ENCODE results near the gene SOX4.
"Not testable (repeated sequence)": the region's sequence is repeated elsewhere in the genome, so short reads cannot be mapped to it uniquely, and the experiment has no call there.

SOX4 gene

DNA sequence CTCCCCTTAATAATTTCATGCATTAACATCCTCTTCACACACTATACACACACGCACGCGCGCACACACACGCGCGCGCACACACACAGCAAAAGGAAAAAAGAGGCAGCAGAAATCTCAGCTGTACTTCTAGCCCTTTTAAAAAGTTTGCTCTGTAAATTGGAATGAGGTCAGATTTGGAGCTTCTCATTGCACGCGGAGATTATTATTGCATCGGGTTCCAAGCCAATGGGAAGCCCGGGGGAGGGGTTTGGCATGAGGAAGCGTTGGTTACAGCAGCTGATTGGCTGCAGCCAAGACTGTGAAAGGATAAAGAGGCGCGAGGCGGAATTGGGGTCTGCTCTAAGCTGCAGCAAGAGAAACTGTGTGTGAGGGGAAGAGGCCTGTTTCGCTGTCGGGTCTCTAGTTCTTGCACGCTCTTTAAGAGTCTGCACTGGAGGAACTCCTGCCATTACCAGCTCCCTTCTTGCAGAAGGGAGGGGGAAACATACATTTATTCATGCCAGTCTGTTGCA lies at the start of gene SOX4:
Gene SOX4, plus strand, starts transcription at position 340 of the 515 bp plus-strand sequence. CDS start 784 bp downstream, outside the sequence.
- peak; percentile 97 for DNase-seq (ENCODE audit: low spot score)

DNA sequence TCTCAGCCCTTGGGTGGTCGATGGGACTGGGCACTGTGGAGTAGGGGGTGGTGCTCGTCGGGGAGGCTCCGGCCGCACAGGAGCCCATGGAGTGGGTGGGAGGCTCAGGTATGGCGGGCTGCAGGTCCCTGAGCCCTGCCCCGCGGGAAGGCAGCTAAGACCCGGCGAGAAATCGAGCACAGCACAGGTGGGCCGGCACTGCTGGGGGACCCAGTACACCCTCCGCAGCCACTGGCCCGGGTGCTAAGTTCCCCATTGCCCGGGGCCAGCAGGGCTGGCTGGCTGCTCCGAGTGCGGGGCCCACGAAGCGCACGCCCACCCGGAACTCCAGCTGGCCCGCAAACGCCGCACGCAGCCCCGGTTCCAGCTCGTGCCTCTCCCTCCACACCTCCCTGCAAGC lies 41.3 kb upstream of the SOX4 start:
- not testable (repeated sequence) for DNase-seq (ENCODE audit: low spot score)

DNA sequence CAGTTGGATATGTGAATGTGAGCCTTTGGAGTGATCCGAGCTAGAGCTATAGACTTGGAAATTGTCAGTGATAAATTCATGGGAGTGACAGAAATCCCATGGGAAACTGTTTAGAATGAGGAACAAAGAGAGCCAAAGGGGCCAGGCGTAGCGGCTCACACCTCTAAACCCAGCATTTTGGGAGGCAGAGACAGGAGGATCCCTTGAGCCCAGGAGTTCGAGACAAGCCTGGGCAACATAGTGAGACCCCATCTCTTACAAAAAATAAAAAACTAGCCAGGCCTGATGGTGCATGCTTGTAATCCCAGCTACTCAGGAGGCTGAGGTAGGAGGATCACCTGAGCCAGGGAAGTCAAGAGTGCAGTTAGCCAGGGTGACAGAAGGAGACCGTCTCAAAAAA lies 39.3 kb upstream of the SOX4 start:
- DNase-seq (ENCODE audit: low spot score): no peak

DNA sequence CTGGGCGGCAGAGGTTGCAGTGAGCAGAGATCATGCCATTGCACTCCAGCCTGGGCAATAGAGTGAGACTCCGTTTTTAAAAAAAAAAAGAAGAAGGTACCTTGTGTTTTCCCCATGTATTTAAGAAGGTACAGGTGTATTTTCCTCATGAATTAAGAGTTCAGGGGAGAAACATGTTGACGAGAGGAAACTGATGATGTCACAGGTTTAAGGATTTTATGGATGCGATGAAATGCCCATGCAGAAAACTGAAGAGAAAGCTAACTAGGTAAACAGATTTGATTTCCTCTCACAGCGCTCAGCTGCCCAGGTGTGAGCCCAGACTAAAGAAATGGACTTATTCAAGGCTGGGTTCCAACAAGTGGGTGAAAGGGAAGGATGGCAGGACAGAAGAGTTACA lies 38.4 kb upstream of the SOX4 start:
- no peak for DNase-seq (ENCODE audit: low spot score)

DNA sequence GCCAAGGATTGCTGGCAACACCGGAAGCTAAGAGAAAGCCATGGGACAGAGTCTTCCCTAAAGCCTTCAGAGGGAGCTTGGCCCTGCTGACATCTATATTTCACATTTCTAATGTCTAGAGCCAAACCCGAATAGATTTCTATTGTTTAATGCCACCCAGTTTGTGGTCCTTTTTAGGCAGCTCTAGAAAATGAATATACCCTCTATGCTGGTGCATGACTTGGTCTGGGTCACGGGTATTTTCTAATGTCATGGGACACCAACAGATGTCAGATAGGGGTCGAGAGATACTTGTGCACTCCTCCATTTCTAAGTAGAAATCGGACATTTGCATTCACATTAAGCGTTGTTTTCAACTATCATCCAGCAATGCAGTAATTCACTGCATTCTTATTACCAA lies 37.0 kb upstream of the SOX4 start:
- DNase-seq (ENCODE audit: low spot score): no peak

DNA sequence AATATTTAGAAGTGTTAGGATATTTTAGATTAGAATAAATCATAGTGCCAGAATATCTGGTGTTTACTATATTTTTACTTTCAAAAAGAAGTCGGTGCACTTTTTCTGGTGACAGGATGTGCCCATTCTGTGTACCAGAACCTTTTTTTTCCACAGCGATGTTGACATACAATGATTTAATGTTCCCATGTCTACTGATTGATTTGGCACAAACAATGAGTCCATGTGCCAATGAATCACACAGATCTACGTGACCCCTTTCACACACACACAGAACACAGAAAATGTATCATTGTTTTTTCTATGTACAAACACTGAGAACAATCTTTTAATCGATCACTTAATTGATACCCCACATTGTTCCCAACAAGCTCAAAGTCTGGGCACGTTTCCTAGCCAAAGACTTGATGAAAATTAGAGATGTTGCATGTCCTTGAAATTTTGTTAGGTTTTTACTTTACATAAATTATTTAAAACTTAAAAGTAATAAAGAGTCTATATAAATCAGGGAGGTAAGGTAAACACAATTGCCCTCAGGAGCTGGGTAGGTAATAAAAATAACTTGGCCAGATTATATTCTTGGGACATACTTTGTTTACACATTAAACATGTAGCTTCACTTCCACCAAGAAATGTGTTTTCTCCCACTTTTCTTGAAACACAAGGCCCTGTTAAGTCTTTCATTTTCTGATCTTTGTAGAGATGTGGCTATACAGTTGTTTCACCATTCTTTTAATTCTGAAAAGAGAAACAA lies 36.4 kb upstream of the SOX4 start:
- no peak for DNase-seq (ENCODE audit: low spot score)

DNA sequence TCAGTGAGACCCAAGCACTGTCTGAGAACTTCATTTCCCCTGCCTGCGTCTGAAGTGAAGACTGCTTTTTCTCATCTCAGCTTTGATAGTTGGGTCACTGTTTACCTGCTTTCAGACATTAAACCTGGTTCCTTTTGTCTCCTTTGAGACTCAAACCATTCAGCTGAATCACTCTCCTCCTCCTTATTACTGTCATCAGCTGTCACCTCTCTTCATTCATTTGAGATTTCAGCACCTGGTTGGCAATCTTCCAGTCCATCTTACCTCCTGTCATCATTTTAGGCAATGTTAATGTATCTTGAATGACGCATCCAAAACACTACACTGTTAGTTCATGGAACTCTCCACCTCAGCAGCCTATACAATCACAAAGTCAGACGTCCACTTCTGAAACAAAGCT lies 34.3 kb upstream of the SOX4 start:
- DNase-seq (ENCODE audit: low spot score): no peak

DNA sequence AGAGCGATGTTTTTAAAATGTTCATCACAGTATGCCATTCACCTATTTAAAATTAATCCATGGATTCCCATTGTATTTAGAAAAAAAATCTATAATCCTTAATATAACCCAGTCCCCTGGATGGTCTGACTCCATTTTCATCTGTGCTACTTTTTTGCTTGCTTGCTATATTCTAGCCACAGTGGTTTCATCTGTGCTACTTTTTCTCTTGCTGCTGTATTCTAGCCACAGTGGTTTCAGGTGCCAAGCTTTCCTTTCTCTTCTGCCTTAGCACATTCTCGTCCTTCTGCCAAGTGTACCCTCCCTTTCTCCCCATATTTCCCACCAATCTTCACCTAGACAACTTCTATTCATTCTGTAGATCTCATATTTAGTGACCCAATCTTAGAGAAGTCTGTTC lies 33.3 kb upstream of the SOX4 start:
- no peak for DNase-seq (ENCODE audit: low spot score)

DNA sequence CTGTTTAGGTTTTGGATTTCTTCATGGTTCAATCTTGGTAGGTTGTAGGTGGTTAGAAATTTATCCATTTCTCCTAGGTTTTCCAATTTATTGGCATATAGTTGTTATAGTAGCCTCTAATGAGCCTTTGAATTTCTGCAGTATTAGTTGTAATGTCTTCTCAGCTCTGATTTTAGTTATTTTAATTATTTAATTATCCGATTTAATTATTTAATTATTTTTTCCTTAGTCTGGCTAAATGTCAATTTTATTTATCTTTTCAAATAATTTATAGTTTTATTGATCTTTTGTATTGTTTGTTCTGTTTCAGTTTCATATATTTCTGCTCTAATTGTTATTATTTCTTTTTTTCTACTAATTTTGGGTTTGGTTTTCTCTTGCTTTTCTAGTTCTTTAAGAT lies 28.1 kb upstream of the SOX4 start:
- DNase-seq (ENCODE audit: low spot score): no peak

DNA sequence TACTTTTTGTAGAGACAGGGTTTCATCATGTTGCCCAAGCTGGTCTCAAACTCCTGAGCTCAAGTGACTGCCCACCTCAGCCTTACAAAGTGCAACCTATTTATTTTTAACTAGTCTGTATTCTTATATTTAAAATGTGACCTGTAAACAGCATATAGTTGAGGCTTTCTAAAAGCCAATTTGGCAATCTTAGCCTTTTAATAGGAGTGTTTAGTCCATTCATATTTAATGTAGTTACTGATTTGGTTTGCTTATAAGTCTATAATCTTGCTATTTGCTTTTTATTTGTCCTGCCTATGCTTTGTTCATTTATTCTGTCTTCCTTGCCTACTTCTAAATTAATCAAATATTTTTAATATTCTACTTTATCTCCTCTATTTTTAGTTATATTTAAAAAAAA lies 15.0 kb upstream of the SOX4 start:
- DNase-seq (ENCODE audit: low spot score): no peak

DNA sequence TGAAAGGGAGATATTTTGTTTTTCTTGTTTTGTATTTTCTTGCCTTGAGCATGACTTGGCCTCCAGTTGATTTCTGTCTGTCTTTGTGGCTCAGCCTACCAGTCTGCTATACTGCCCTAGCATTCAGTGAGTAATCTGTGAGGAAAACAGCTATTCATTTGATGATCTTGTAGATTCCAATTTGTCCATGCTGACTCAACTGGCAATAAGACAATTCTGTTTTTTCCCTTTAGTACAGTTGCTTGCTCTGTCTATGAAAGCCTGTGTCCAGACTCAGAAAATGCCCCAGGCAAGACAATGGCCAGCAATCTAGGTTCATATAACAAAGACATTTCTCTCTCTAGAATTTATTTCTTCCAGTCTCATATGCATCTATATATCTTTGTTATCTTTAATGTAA lies 10.9 kb upstream of the SOX4 start:
- no peak for DNase-seq (ENCODE audit: low spot score)

DNA sequence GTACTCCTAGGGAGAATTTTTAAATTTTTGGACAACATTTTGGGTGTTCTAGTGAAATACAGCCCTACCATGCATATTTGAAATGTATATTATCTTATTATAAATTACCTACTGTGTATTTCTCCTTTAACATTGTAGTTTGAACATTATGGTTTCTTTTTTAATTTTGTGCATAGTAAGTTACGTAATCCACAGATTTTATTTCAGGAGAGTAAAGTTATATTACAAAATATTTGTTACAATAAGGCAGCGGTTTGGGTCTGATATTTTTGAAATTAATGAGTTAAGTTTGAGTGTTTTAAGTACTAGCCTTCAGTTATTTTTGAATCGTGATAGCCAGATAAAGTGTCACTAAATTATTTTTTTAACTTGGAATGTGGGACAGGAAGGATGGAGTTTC lies 7.3 kb upstream of the SOX4 start:
- no peak for DNase-seq (ENCODE audit: low spot score)

DNA sequence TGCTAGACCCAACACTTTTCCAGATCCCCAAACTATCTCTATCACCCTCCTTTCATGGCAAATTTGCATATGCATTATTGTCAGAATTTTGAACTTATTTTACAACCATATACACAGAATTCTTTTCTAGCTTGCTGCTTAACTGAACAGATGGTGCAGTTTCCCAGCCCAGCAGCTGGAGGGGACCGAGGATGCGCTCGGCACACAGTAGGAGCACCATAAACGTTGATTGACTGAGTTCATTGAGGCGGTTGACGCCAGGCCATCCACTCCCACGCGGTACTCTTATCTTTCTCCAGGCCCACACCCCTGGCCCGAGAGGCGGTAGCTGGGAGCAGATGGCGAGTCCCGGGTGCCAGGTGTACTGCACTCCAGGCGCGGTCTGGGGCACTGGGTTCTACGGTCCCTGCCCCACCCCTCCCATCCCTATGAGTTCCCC lies 6.8 kb upstream of the SOX4 start:
- no peak for DNase-seq (ENCODE audit: low spot score)

DNA sequence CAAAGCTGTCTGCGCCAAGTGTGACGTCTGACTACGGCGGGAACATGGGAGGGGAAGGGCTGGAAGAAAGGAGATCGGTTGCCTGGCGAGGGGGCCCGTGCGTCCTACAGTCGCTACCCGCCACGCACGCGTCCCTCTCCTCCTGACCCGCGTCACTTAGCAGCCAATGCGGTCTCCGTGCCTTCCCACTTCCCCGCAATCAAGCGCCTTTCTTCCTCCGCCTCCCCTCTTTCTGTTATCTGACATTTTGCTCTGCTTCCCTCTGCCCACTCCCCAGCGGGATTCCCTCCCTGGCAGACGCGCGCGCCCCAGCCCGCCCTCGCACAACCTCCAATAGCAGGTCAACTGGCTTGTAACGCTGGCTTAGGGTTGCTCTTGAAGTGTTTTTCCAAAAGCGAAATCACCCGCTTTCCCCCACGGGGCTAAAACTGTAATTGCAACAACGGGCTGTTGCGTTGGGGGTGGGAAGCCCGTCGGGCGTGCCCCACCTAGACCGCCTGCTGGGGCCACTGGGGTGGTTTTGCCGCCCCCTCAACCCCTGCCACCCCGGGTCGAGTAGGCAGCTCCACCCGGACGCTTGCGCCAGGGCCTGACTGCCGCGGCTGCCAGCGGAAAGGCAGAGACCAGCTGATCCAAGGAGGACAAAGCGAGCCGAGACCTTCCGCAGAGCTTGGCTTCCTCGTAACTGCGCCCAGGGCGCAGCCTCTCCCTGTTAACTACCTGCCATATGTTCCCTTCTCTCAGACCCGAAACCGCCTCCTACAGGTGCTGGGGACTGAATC lies 6.2 kb upstream of the SOX4 start:
- peak; percentile 58 for DNase-seq (ENCODE audit: low spot score)

DNA sequence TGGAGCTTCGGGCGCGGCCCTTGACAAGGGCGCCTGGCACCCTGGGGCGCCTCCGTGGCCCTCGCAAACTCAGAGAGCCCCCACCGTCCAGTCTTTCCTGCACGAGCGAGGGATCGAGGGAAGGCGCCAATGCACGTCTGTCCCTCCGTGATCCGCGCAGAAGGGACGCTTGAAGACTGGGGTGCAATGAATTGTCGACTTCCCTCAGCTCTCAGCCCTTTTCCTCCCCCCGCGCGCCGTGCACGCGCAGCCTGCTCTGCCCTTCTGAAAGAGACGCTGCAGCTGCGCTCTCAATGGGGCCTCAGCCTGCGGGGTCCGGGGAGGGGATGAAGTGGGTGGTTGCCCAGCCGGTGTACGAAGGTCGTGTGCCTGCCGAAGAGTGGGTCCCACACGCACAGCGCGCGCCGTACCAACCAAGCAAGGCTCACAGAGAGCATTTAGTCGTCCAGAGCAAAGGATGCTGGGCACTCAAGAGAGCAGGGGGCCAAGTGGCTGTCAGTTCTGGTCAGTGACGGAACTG lies 5.5 kb upstream of the SOX4 start:
- no peak for DNase-seq (ENCODE audit: low spot score)

DNA sequence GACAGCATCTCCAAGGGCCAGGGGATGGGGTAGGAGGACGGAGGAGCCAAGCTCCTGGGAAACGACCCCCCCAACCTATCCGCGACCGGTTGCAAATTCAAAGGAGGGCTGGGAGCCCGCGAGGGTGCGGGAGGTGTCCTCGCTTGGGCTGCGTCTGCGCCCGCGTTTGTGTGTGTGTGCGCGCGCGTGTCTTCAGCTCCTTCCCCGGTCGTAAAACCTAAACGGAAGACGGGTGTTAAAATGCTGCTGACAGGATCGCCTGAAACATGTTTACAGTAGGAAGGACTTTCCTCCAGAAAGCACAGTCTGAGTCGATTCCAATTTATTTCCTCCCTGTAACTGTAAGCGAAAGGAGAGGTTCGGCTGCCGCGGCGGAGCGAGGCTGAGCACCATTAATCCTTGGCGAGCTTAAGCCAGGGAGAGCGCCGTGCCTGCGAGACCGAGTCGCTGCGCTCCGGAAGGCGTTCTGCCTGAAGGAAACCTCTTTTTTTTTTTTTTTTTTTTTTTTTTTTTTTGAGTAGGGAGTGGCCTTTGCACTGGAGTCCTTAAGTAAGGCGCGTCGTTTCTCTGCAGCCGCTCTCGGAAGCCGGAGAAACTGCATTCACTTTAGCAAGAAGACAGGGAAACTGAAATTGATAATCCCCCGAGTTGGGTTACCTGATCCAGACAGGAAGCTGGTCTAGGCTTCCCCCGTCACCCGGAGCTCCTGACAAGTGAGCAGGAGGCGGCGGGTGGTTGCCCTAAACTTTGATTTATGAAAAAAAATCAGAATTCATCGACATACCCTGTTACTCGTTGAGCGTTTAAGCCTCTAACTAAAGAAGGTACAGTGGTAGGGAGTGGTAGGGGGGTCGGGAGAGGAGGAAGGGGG lies 4.8 kb upstream of the SOX4 start:
- DNase-seq (ENCODE audit: low spot score): peak; percentile 79

DNA sequence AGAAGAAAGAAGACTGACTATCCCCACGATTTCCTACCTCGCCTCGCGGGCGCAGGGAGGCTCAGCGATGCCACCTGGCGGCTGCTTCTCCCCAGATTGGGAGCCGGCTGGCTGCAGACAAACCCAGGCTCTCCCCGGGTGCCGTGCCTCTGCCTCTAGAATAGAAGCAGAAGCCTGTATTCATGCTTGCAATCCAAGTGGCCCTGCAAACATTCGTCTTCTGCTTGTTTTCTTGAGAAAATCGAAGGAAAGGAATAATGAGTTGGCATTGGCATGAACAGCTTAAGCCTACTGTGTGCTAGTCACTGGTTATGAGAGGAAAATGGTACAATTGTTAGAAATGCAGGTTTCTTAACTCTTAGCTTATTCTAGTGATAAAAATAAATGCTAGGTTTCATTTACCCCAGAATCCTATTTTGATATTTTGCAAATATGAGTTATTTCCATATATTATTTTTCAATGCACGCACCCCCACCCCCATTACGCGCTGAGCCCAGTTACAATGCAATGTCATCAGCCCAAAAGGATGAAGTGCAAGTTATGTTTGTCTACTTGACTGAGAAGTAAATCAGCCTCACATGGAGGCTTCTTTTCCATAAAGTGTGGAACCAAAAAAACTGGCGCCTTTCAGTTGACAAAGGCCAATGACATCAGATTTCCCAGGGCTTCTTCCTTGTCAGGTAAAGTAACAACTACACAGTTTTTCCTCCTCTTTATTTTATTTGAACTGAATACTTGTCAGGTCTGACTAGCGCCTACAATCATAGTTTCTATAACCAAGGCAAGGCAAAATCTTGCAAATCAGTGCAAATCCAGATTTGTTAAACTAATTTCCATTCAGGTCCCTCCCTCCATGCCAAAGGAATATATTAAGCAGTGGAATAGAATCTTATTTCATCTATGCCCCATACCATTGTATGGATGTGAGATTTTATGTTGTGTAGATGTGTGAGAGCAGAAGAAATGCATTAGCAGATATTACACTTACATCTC lies 3.9 kb upstream of the SOX4 start:
- peak; percentile 86 for DNase-seq (ENCODE audit: low spot score)

DNA sequence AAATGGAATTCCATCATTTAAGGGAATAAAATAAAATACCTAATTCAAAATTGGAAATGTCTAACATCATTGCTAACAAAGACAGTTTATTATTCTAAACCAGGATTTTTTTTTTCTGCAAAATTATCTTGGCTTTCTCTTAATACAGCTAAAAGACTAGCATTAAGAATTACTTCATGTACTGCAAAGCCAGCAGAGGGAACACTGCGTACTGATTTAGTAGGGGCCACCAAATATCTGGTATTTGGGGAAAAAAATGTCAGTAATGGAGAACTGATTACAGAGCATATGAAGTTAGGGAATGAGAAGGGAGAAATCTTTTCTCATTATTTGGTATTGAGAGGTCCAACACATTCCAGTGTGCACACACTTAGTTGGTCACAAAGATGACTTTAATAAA lies 3.2 kb upstream of the SOX4 start:
- DNase-seq (ENCODE audit: low spot score): no peak

DNA sequence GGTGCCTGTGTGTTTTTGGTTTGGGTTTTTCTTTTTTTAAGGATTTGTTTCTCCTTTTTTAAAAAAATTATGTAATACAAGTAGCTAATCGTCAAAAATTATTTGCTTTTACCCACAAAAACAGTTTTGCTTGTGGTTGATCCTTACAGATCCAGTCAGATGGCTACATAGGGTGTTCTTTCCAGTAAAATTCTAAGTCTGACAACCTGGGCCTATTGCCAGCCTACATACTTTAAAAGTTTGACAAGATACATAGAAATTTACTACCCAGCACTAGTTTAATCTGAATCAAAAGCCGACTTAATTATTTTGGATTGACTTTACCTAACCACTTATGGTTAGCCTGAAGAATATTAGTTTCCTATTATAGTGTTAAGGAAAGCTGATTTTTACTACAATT lies 2.1 kb upstream of the SOX4 start:
- DNase-seq (ENCODE audit: low spot score): no peak

DNA sequence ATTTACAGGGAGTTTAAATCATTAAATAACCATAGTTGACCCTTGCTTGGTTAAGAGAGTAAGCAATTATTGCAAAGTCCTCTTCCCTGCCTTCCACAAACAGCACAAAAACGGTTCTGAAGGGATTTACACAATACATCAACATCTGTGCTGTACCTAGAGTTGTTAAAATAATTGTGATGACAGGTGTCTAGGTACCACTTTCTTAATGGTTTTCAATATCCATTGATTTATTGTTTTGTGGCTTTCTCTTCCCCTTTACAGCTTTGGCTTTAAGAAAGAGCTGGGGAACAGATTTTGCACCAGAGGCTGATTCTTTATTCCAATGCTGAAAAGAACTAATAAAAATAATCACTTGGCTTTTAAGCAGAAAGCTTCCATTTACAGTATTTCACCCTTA lies 598 bp upstream of the SOX4 start:
- no peak for DNase-seq (ENCODE audit: low spot score)

DNA sequence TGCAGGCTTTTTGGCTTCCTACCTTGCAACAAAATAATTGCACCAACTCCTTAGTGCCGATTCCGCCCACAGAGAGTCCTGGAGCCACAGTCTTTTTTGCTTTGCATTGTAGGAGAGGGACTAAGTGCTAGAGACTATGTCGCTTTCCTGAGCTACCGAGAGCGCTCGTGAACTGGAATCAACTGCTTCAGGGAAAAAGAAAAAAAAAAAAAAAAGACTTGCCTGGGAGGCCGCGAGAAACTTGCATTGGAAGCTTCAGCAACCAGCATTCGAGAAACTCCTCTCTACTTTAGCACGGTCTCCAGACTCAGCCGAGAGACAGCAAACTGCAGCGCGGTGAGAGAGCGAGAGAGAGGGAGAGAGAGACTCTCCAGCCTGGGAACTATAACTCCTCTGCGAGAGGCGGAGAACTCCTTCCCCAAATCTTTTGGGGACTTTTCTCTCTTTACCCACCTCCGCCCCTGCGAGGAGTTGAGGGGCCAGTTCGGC lies 420 bp downstream of the SOX4 start:
- DNase-seq (ENCODE audit: low spot score): no peak
